GM18502 (cell line): Measurements from ENCODE around the gene NGRN.
"Not testable (repeated sequence)": the region's sequence is repeated elsewhere in the genome, so short reads cannot be mapped to it uniquely, and the experiment has no call there.

Source experiments
- ATAC-seq: cut with Tn5 transposase; IDR thresholded peaks from one replicate; pipeline ENCODE4 v1.9.1; 2021; ENCODE audit warnings: mild to moderate bottlenecking; ENCODE audit not compliant: unreplicated experiment, poor library complexity

The NGRN gene

GRCh38 chr15:90271459-90272166 is 6.1 kb downstream of the NGRN start:
- ATAC-seq, result no peak

- ATAC-seq, result not testable (repeated sequence)
These were observed 13.0 kb downstream of the NGRN start for GRCh38 chr15:90278467-90278866.

- not testable (repeated sequence) for ATAC-seq
These were observed 15.3 kb downstream of the NGRN start for GRCh38 chr15:90280743-90281142.

- not testable (repeated sequence) for ATAC-seq
These were observed 16.2 kb downstream of the NGRN start for GRCh38 chr15:90281637-90282036.

- no peak for ATAC-seq
These were observed 21.2 kb downstream of the NGRN start for GRCh38 chr15:90286678-90287077.

- ATAC-seq, result no peak
These were observed 21.6 kb downstream of the NGRN start for GRCh38 chr15:90287101-90287500.

GRCh38 chr15:90287946-90288345 is 22.5 kb downstream of the NGRN start:
- ATAC-seq, result no peak

- no peak for ATAC-seq
These were observed 26.3 kb downstream of the NGRN start for GRCh38 chr15:90291679-90292356.

GRCh38 chr15:90293040-90293810 is 27.8 kb downstream of the NGRN start:
- not testable (repeated sequence) for ATAC-seq

GRCh38 chr15:90294159-90294558 is 28.7 kb downstream of the NGRN start:
- ATAC-seq, result no peak

GRCh38 chr15:90294601-90295269 is 29.3 kb downstream of the NGRN start:
- ATAC-seq, result no peak

GRCh38 chr15:90295270-90295648 is 29.8 kb downstream of the NGRN start:
- no peak for ATAC-seq

GRCh38 chr15:90296316-90296884 is 30.9 kb downstream of the NGRN start:
- ATAC-seq, result not testable (repeated sequence)

- no peak for ATAC-seq
These were observed 31.5 kb downstream of the NGRN start for GRCh38 chr15:90297021-90297420.

- no peak for ATAC-seq
These were observed 35.1 kb downstream of the NGRN start for GRCh38 chr15:90300541-90300940.

- no peak for ATAC-seq
These were observed 35.7 kb downstream of the NGRN start for GRCh38 chr15:90300988-90301706.

- ATAC-seq, result no peak
These were observed 36.3 kb downstream of the NGRN start for GRCh38 chr15:90301707-90302300.

- not testable (repeated sequence) for ATAC-seq
These were observed 39.9 kb downstream of the NGRN start for GRCh38 chr15:90305355-90305754.

- no peak for ATAC-seq
These were observed 40.5 kb downstream of the NGRN start for GRCh38 chr15:90305932-90306331.
